SK-N-SH (cell line): ENCODE measurements around the gene ARL14EPL. TPM values are rescaled to one million over a fixed set of nuclear protein-coding genes. Genes with fewer than 3 reads are reported as not detected.

Source experiments
- CTCF ChIA-PET: fragments of 300-600, 350-600 bp; formaldehyde crosslinking; extraction: SDS; loops from one replicate; lab custom pipeline; 2021; lab: Yijun Ruan, JAX
- POLR2A ChIA-PET: fragments of 350-600 bp; sonication (Branson Sonifier 250); formaldehyde crosslinking; extraction: SDS; loops from one replicate; lab custom pipeline; 2020; ENCODE audit warnings: antibody characterized with exemption, inconsistent platforms; lab: Yijun Ruan, JAX
- DNase-seq: peaks from one replicate; pipeline ENCODE4 v3.0.0; 2012
- H2AFZ ChIP-seq: fragments of 200-600 bp; sonication (generic); 2 replicates; pipeline ENCODE4 v1.8.1; 2016; ENCODE audit warnings: antibody characterized with exemption, mild to moderate bottlenecking, low read depth
- H3F3A ChIP-seq: fragments of 200-600 bp; sonication (generic); replicated peaks from 2 replicates; pipeline ENCODE3; 2016; ENCODE audit warnings: antibody characterized with exemption, mild to moderate bottlenecking; ENCODE audit not compliant: insufficient read depth
- H3K27ac ChIP-seq, 2 experiments: fragments of 200-500 bp in 1 of 2; fragments of 200-600 bp in 1 of 2; sonication (Bioruptor generic) in 1 of 2; sonication (generic), shearing (Covaris generic) in 1 of 2; 2 replicates each; pipeline versions ENCODE4 v1.5.1 to v1.6.1; 2014 to 2016; ENCODE audit warnings: low read depth in 2 of 2, inconsistent platforms in 1 of 2, low read length in 1 of 2, mild to moderate bottlenecking in 1 of 2, mixed read lengths in 1 of 2
- H3K27me3 ChIP-seq: fragments of 200-600 bp; sonication (generic), shearing (Covaris generic); 2 replicates; pipeline ENCODE4 v1.6.1; 2016; ENCODE audit warnings: mixed run types; ENCODE audit not compliant: insufficient read depth
- H3K36me3 ChIP-seq, 2 experiments: fragments of 200-500 bp in 1 of 2; fragments of 200-600 bp in 1 of 2; sonication (Bioruptor generic) in 1 of 2; sonication (generic) in 1 of 2; replicated peaks in 1 of 2; 2 replicates each; pipeline versions ENCODE3 to v1.5.1; 2014 to 2016; ENCODE audit warnings: low read length in 1 of 2, mild to moderate bottlenecking in 1 of 2; ENCODE audit not compliant: insufficient read depth in 2 of 2, control insufficient read depth in 1 of 2
- H3K4me1 ChIP-seq, 2 experiments: fragments of 200-500 bp in 1 of 2; fragments of 200-600 bp in 1 of 2; sonication (Bioruptor generic) in 1 of 2; sonication (generic), shearing (Covaris generic) in 1 of 2; 2 replicates each; pipeline versions ENCODE4 v1.5.1 to v1.6.1; 2014 to 2016; ENCODE audit warnings: low read depth in 1 of 2, low read length in 1 of 2, mixed run types in 1 of 2; ENCODE audit not compliant: insufficient read depth in 2 of 2, control insufficient read depth in 1 of 2
- H3K4me2 ChIP-seq: fragments of 200-600 bp; sonication (generic), shearing (Covaris generic); 2 replicates; pipeline ENCODE4 v1.6.1; 2017; ENCODE audit warnings: mixed run types
- H3K4me3 ChIP-seq, 2 experiments: fragments of 200-500 bp in 1 of 2; fragments of 200-600 bp in 1 of 2; sonication (Bioruptor generic) in 1 of 2; sonication (generic), shearing (Covaris generic) in 1 of 2; 2 replicates each; pipeline versions ENCODE4 v1.5.1 to v1.8.1; 2014 to 2016; ENCODE audit warnings: low read depth in 2 of 2, inconsistent platforms in 1 of 2, low read length in 1 of 2, mild to moderate bottlenecking in 1 of 2, mixed read lengths in 1 of 2, moderate library complexity in 1 of 2
- H3K79me2 ChIP-seq: fragments of 200-600 bp; sonication (generic); 2 replicates; pipeline ENCODE4 v1.8.1; 2017; ENCODE audit warnings: mild to moderate bottlenecking; ENCODE audit not compliant: insufficient read depth
- H3K9ac ChIP-seq: fragments of 200-600 bp; sonication (generic); 2 replicates; pipeline ENCODE4 v1.6.1; 2017; ENCODE audit warnings: mixed run types
- H3K9me2 ChIP-seq: fragments of 200-600 bp; sonication (generic); 2 replicates; pipeline ENCODE4 v1.6.1; 2017; ENCODE audit warnings: mixed run types
- H3K9me3 ChIP-seq: fragments of 200-600 bp; sonication (generic); 2 replicates; pipeline ENCODE4 v1.6.1; 2017; ENCODE audit warnings: mixed run types, mild to moderate bottlenecking, moderate library complexity
- H4K20me1 ChIP-seq: fragments of 200-600 bp; sonication (generic); 2 replicates; pipeline ENCODE4 v1.6.1; 2017; ENCODE audit warnings: mild to moderate bottlenecking, mixed run types; ENCODE audit not compliant: insufficient read depth
- CHD2 ChIP-seq: fragments of 150-350 bp; IDR thresholded peaks from 2 replicates; pipeline ENCODE4 v1.6.1; 2018; ENCODE audit warnings: low read length; ENCODE audit not compliant: partially characterized antibody
- ELF1 ChIP-seq: IDR thresholded peaks from 2 replicates; pipeline ENCODE4 v1.4.0; 2012
- EP300 ChIP-seq, 2 experiments: IDR thresholded peaks; 2 replicates each; pipeline versions ENCODE4 v1.4.0 to v1.6.1; 2012; ENCODE audit warnings: borderline replicate concordance in 1 of 2, low read depth in 1 of 2, low read length in 1 of 2
- FOSL2 ChIP-seq: IDR thresholded peaks from 2 replicates; pipeline ENCODE4 v1.4.0; 2012; ENCODE audit warnings: low read depth, mild to moderate bottlenecking, moderate library complexity, borderline replicate concordance
- GABPA ChIP-seq: IDR thresholded peaks from 2 replicates; pipeline ENCODE4 v1.4.0; 2012; ENCODE audit warnings: low read depth, mild to moderate bottlenecking
- MEF2A ChIP-seq: IDR thresholded peaks from 2 replicates; pipeline ENCODE4 v1.4.0; 2012; ENCODE audit warnings: low read depth, borderline replicate concordance
- MXI1 ChIP-seq: IDR thresholded peaks from 2 replicates; pipeline ENCODE4 v1.6.1; 2012; ENCODE audit warnings: mild to moderate bottlenecking, low read depth, low read length, improper control_type of control experiment
- NFIC ChIP-seq: IDR thresholded peaks from 2 replicates; pipeline ENCODE4 v1.4.0; 2012; ENCODE audit warnings: borderline replicate concordance
- RAD21 ChIP-seq: IDR thresholded peaks from 2 replicates; pipeline ENCODE4 v1.6.1; 2012; ENCODE audit warnings: mild to moderate bottlenecking, low read length
- YY1 ChIP-seq: IDR thresholded peaks from 2 replicates; pipeline ENCODE4 v1.4.0; 2012; ENCODE audit warnings: low read depth, mild to moderate bottlenecking
- WGBS: methylation state at CpG from one replicate; pipeline ENCODE4 v1.1.6; 2017; ENCODE audit warnings: low lambda C conversion rate; 5-methylcytosine and 5-hydroxymethylcytosine counted together
- polyA plus RNA-seq, 3 experiments: library from polyadenylated mRNA; depleted of rRNA; stranded (reverse); fragments of >200 nt; gene quantifications; 2 replicates each; pipeline ENCODE4 v1.2.3, GENCODE V29; 2012
- TF ChIP-seq, protein P1 (sequence below): fragments of 150-350 bp; IDR thresholded peaks from 2 replicates; pipeline ENCODE4 v1.6.1; 2016; ENCODE audit warnings: mild to moderate bottlenecking, low read depth, low read length
- TF ChIP-seq, protein P2 (sequence below): IDR thresholded peaks from 2 replicates; pipeline ENCODE4 v1.4.0; 2012; ENCODE audit warnings: low read depth
- TF ChIP-seq, protein P3 (sequence below): IDR thresholded peaks from 2 replicates; pipeline ENCODE4 v1.4.0; 2012; ENCODE audit warnings: low read depth, borderline replicate concordance
- TF ChIP-seq, protein P4 (sequence below): IDR thresholded peaks from 2 replicates; pipeline ENCODE4 v1.4.0; 2012; ENCODE audit warnings: low read depth, borderline replicate concordance
- TF ChIP-seq, protein P5 (sequence below): fragments of 200-600 bp; sonication (generic); IDR thresholded peaks from 2 replicates; pipeline ENCODE4 v1.6.1; 2017; ENCODE audit warnings: antibody characterized with exemption, mild to moderate bottlenecking, moderate library complexity
- TF ChIP-seq, protein P6 (sequence below): IDR thresholded peaks from 2 replicates; pipeline ENCODE4; 2012

Gene ARL14EPL
- polyA plus RNA-seq, 1 of the 3 experiments (the other 2 are of a cell fraction): not detected

DNA sequence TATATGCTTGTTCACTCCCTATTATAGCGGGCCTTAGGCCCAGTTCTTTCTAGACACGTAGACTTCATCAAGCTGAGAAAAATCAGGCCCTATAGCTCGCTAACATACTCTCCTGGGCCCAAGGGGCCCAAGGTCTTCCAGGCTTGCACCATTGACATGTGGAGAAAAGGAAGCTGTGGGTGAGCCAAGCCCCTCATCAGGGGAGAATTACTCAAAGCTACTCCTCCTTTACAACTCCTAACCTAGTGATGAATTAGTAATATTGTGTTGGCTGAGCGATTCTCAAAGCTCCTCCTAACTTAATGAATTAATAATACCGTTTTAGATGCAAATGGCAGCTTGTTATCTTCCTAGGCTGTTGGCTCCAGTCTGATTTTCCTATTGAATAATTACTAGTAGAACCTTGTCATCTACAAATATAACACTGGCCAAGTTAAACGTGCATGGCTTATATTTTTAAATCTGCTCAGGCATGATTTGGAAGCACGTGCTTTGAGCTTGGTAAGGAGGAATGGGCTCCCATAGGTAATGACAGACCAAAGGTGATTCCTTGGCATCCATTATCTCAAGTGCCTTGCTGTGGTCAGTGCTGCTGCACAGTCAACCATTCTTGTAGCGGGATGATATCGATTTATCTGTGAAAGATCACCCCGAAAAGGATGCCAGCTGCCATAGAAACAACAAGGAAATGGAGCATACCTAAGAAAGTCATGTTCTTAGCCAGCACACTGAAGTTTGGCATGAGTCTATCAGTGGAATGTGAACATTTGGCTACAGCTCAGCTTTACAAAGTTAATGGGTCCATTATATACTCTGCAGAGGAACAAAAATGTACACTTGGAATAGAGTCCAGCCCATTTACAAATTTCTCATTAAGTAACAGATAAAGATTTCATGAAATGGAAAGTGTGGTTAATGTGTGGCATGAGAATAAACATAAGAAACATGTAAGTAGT is 46.2 kb upstream of the ARL14EPL start:
- H3K4me2 ChIP-seq: no peak overlapping the region
- no peaks in the 10 kb centered on the region for H3K9me3 ChIP-seq
- H3K27ac ChIP-seq: no peak overlapping the region
- no peaks in the 10 kb centered on the region for H3K27me3 ChIP-seq
- POLR2A ChIA-PET: no interaction called here
- no peaks in the 10 kb centered on the region for H3K79me2 ChIP-seq
- H3K9ac ChIP-seq: no peak overlapping the region
- H2AFZ ChIP-seq: no peak overlapping the region
- H3F3A ChIP-seq: no peaks in the 10 kb centered on the region
- TF ChIP-seq ELF1 (no peak), GABPA (no peak), YY1 (no peak), MEF2A (no peak), FOSL2 (no peak), CHD2 (no peak), NFIC (no peak), RAD21 (no peak), MXI1 (no peak), EP300 (IDR thresholded peaks at IDR 0.05; ENCODE audit: borderline replicate concordance in 1 of 2, low read depth in 1 of 2, low read length in 1 of 2) (no peak)
- TF ChIP-seq, protein P1, sequence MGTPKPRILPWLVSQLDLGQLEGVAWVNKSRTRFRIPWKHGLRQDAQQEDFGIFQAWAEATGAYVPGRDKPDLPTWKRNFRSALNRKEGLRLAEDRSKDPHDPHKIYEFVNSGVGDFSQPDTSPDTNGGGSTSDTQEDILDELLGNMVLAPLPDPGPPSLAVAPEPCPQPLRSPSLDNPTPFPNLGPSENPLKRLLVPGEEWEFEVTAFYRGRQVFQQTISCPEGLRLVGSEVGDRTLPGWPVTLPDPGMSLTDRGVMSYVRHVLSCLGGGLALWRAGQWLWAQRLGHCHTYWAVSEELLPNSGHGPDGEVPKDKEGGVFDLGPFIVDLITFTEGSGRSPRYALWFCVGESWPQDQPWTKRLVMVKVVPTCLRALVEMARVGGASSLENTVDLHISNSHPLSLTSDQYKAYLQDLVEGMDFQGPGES: no peak
- TF ChIP-seq, protein P2, sequence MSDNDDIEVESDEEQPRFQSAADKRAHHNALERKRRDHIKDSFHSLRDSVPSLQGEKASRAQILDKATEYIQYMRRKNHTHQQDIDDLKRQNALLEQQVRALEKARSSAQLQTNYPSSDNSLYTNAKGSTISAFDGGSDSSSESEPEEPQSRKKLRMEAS: no peak
- TF ChIP-seq, protein P3, sequence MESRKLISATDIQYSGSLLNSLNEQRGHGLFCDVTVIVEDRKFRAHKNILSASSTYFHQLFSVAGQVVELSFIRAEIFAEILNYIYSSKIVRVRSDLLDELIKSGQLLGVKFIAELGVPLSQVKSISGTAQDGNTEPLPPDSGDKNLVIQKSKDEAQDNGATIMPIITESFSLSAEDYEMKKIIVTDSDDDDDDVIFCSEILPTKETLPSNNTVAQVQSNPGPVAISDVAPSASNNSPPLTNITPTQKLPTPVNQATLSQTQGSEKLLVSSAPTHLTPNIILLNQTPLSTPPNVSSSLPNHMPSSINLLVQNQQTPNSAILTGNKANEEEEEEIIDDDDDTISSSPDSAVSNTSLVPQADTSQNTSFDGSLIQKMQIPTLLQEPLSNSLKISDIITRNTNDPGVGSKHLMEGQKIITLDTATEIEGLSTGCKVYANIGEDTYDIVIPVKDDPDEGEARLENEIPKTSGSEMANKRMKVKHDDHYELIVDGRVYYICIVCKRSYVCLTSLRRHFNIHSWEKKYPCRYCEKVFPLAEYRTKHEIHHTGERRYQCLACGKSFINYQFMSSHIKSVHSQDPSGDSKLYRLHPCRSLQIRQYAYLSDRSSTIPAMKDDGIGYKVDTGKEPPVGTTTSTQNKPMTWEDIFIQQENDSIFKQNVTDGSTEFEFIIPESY: no peak
- TF ChIP-seq, protein P4, sequence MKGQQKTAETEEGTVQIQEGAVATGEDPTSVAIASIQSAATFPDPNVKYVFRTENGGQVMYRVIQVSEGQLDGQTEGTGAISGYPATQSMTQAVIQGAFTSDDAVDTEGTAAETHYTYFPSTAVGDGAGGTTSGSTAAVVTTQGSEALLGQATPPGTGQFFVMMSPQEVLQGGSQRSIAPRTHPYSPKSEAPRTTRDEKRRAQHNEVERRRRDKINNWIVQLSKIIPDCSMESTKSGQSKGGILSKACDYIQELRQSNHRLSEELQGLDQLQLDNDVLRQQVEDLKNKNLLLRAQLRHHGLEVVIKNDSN: no peak
- TF ChIP-seq, protein P5, sequence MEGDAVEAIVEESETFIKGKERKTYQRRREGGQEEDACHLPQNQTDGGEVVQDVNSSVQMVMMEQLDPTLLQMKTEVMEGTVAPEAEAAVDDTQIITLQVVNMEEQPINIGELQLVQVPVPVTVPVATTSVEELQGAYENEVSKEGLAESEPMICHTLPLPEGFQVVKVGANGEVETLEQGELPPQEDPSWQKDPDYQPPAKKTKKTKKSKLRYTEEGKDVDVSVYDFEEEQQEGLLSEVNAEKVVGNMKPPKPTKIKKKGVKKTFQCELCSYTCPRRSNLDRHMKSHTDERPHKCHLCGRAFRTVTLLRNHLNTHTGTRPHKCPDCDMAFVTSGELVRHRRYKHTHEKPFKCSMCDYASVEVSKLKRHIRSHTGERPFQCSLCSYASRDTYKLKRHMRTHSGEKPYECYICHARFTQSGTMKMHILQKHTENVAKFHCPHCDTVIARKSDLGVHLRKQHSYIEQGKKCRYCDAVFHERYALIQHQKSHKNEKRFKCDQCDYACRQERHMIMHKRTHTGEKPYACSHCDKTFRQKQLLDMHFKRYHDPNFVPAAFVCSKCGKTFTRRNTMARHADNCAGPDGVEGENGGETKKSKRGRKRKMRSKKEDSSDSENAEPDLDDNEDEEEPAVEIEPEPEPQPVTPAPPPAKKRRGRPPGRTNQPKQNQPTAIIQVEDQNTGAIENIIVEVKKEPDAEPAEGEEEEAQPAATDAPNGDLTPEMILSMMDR: no peak
- TF ChIP-seq, protein P6, sequence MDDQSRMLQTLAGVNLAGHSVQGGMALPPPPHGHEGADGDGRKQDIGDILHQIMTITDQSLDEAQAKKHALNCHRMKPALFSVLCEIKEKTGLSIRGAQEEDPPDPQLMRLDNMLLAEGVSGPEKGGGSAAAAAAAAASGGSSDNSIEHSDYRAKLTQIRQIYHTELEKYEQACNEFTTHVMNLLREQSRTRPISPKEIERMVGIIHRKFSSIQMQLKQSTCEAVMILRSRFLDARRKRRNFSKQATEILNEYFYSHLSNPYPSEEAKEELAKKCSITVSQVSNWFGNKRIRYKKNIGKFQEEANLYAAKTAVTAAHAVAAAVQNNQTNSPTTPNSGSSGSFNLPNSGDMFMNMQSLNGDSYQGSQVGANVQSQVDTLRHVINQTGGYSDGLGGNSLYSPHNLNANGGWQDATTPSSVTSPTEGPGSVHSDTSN: no peak
- TF ChIP-seq, all 33 proteins: peak for 0
- Histone ChIP-seq H3K4me3 (no peak overlapping the region), H3K4me1 (peaks cover 0 to 2% of the 10 kb centered on the region in 2 experiments; a peak in 2 of 4 replicates), H3K36me3 (no peaks in the 10 kb centered on the region), H4K20me1 (no peaks in the 10 kb centered on the region), H3K9me2 (no peaks in the 10 kb centered on the region)
- CTCF ChIA-PET: interaction anchor here (0.6 to 1.1 kb wide), 2 partner anchors 351 to 589 kb away, joined by 3 read pairs; no protein-coding TSS in a partner anchor
- WGBS: 45% methylated on average over 10 of the region's 10 CpGs
- no peak for DNase-seq
